CD4-positive, alpha-beta T cell treated with Interleukin-17A for 1 hour (primary cell): ENCODE results near the gene PRKN.
"Not testable (repeated sequence)": the region's sequence is repeated elsewhere in the genome, so short reads cannot be mapped to it uniquely, and the experiment has no call there.

ENCODE experiments used
- DNase-seq: peaks from one replicate; pipeline ENCODE4 v3.0.0-alpha.2; 2020

The PRKN gene

GRCh38 chr6:161924516-161925116, 803.0 kb downstream of the PRKN start:
- DNase-seq = no peak

GRCh38 chr6:161922631-161923119, 804.9 kb downstream of the PRKN start:
- no peak for DNase-seq

DNA sequence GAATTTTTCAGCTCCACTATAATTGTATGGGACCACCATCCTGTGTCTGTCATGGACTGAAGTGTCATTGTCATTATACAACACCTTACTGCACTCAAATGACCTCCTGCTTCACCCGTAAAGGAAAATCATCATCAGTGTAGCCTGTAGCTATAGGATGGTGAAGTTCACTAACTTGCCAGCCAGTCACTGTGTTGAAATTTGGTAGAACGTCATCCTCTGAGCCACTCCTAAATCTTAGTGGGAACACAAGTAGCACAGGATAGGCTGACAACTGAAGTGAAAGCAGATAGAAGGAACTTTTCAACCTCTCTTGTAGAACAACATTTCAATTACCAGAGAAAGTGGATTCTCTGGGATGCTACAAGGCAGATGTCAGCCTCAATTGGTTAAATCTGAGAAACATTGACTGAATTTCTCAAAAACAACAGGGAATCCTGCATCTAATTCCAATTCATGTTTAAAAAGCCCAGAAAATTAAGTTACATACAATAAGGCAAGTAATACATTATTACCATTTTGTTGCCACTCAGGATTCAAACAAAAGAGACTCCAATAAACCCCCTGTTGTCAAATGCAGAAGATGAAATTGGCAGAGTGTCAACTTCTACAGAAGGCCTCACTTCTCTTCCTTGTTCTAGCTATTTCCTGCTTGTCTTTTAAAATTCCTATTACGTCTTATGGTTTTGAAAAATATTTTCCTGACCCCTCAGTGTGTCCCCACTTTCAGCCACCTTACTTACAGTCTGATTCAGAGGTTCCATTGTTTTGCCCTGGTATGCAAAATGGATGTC, 805.8 kb downstream of the PRKN start:
- DNase-seq = no peak

DNA sequence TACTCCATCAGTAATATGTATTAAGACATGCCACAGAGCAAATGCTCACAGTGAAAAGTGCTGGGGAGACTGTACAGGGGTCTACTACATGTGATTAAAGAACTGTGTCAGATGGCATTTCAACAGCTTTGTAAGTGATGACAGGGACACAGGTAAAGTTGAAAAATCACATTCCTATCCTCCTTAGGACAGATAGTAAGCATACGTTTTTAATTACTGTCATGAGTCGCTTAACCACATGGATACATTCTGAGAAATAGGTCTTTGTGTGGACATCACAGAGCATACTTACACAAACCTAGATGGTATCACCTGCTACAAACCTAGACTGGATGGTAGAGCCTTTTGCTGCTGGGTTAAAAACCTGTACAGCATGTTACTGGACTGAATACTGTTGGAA, 807.9 kb downstream of the PRKN start:
- DNase-seq = no peak

- no peak for DNase-seq
Measured at GRCh38 chr6:161918628-161919205, 808.8 kb downstream of the PRKN start.

GRCh38 chr6:161918109-161918531, 809.4 kb downstream of the PRKN start:
- DNase-seq = no peak

GRCh38 chr6:161917645-161918044, 809.9 kb downstream of the PRKN start:
- DNase-seq = no peak

DNA sequence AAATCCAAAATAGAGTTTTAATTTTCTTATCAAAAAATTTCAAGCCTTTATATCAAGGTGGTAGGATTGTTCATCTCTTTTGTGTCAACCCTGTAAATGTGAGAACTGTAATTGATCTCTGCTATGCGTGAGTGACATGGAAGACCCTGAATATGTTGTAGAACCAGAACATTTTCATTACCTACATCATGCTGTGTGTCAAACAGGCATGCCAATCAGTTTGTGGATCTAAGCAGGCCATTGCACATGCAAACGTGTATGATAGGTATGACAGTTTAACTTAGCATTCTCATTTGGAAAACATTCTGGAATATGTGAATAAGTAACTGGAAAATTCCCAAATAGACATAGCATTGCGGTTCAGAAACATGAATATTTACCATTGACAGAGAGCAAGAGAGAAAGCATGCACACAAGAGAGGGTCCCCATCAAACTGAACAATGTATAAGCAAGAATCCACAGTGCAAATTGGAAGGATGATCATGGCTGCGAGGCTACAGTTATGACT, 812.1 kb downstream of the PRKN start:
- DNase-seq = no peak

DNA sequence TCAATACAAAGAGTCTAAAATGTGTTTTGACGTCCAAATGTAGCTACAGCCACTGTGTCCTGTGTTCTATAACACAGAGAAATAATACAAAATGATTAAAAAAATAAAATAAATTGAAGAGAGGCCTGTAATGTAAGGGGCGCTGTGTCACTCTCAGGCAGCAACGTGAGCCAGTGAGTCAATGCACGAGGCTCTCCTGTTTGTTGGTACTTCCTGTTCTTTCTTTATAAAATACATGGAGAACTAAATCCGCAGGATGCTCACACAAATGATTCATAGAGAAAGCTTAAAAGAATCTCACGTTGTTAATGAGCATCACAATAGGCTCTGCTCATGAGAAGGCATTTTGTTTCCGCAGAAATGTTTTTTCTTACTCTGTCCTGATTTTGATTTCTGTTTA, 818.7 kb downstream of the PRKN start:
- no peak for DNase-seq

DNA sequence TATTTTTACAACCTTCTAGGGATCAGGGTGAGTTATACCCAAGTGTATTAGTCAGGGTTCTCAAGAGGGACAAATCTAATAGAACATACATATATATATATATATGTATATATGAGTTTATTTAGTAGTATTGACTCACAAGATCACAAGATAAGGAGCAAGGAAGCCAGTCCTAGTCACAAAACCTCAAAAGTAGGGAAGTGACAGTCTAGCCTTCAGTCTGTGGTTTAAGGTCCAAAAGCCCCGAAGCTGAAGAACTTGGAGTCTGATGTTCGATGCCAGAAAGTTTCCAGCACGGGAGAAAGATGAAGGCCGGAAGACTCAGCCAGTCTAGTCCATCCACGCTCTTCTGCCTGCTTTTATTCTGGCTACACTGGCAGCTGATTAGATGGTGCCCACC, 821.0 kb downstream of the PRKN start:
- DNase-seq = no peak

GRCh38 chr6:161903584-161904212, 823.9 kb downstream of the PRKN start:
- no peak for DNase-seq

- no peak for DNase-seq
Measured at GRCh38 chr6:161901740-161902426, 825.7 kb downstream of the PRKN start.

GRCh38 chr6:161894436-161894835, 833.1 kb downstream of the PRKN start:
- no peak for DNase-seq

DNA sequence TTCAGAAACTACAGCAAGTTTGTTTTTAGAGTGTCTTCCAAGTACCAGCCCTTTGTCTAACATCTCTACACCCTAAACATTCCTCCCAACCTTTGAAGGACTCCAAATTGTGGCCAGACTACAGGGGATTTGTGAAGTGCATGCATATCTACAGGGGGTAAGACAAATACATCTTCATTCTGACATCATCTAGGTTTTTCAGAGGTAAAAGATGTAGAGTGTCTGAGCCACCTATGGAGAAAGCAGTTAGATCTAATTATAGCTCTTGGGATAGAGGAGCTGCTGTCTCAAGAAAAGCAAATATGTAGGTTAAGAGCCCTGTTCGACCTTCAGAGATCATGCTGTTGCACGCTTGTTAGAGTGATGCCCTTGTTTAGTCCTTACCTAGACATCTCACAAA, 836.0 kb downstream of the PRKN start:
- no peak for DNase-seq

- no peak for DNase-seq
Measured at GRCh38 chr6:161890832-161891297, 836.7 kb downstream of the PRKN start.

GRCh38 chr6:161890133-161890831, 837.3 kb downstream of the PRKN start:
- DNase-seq = no peak

GRCh38 chr6:161889324-161889723, 838.2 kb downstream of the PRKN start:
- no peak for DNase-seq

DNA sequence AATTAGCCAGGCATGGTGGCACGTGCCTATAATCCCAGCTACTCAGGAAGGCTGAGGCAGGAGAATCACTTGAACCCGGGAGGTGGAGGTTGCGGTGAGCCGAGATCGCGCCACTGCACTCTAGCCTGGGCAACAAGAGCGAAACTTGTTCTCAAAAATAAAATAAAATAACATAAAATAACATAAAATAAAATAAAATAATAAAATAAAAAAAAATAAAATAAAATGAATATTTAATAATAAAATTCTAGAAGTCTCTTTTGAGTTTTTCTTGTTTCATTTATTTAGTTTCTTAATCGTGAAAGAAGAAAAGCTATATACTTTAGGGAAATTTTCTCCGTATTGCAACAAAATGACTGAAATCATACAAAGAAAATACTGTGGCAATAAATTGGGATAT, 841.0 kb downstream of the PRKN start:
- DNase-seq = not testable (repeated sequence)

DNA sequence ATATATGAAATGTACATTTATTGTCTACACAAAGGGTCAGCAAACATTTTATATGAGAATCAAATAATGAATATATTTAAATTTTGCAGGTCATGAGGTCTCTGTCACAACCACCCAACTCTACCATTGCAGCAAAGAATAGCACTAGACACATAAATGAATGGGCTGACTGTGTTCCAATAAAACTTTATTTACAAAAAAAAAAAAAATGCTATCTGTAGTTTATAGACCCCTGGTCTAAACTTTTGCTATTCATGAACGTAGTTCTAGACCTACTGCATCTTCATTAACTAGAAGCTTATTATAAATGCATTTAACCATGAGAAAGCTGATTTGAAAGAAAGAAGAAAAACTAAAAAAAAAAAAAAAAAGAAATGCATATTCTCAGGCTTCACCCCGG, 842.8 kb downstream of the PRKN start:
- no peak for DNase-seq

DNA sequence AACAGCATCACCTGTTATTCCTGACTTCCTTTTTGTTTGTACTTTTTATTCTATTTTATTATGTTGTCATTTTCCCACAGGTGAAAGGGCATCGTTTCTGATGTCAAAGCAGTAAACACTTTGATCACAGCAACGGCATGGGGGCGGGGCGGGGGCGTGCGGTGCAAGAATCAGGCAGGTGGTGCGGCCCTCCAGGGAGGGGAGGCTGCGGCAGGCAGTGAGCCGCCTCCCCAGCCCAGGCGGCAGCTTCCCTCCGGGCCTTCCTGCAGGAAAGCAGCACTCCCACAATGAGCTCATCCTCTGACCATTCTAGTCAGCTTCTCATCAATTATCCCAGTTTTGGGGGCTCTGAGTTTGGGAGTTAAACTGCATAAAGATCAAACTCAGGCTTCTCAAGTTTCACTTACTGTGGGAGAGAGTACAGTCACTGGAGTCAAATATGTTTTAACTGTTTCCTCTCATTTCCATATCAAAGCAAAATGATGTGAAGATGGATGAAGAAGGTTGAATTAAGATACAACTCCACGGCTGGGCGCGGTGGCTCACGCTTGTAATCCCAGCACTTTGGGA, 845.3 kb downstream of the PRKN start:
- DNase-seq = no peak

DNA sequence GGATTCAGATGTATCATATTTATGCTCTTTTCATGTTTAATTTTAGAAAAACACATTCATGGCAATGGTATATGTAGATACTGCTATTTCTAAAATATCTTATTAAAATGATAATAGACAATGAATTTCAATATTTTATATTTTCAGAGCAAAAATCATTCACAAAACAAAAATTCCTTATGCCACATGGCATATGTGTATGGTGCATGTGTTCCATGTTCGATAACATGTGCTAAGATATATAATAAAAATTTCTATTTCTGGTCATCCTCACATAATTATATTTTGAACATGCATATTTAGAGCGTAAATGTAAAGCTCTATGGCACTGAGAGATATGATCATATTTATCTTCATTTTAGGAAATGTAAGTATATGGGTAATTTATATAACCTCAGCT, 847.5 kb downstream of the PRKN start:
- DNase-seq = no peak

DNA sequence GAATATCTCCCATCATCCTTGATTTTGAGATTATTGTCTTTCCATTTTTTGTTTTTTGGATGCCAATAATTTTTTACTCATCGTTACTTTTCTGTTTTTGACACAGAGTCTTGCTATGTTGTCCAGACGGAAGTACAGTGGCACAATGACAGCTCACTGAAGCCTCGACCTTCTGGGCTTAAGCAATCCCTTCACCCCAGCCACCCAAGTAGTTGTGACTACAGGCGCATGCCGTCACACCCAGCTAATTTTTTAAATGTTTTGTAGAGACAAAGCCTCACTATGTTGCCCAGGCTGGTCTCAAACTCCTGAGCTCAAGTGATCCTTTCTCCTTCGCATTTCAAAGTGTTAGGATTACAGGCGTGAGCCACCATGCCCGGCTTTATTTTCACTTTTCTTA, 851.3 kb downstream of the PRKN start:
- no peak for DNase-seq
